ELF-1 (cell line): ENCODE data around the gene BCAS3.

ENCODE experiments used
- DNase-seq: peaks from one replicate; pipeline ENCODE4 v3.0.0-alpha.2; 2016; ENCODE audit warnings: low read depth, low spot score

Gene BCAS3

DNA sequence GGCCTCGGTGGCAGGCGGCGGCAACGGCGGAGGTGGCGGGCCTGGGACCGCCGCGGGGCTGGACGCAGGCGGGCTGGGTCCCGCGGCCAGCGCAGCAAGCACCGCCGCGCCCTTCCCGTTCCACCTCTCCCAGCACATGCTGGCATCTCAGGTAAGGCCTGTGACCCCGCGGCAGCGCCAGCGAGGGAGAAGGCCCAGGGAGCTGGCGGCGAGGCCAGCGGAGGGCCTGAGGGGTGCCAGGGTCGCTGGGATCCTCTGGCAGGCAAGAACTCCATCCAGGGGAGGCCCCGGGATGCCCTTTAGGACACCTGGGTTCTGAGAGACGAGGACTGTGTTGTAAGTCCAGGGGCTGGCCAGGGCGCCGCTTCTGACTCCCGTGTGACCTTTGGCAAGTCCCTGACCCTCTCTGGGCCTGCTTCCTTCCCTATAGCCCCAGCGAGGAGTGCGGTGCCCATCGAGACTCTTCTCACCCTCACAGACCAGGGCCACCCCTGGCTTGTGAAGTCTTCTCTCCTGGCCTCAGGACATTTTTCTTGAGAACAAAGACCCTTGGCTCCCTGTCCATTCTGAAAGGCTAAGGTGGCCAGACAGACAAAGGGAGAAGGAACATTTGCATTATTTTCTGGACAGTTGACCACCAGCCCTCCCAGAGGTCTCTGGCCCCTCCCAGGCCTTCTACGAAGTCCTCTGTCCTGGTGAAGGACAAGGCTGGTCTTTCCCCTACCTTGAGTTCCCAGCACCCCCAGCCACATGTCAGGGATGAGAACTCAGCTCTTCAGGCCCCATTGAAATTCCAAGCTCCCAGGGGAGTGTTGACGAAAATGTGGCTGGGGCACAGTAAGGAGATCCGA, 728.3 kb downstream of the BCAS3 start:
- DNase-seq: no peak

DNA sequence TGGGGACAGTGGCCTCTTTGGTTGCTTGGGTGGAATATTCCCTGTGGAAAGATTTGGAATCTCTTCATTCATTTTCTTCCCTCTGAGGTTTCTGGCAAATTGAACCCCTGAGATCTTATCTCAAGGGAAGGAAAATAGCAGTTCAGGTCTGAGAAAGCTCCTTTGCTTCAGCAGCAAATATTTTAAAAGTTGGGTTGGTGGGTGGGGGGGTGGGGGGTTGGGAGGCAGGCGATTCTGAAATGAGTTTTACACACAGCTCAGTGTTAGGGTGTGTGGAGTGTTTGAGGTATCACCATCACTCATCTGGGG, 728.8 kb downstream of the BCAS3 start:
- DNase-seq: no peak

DNA sequence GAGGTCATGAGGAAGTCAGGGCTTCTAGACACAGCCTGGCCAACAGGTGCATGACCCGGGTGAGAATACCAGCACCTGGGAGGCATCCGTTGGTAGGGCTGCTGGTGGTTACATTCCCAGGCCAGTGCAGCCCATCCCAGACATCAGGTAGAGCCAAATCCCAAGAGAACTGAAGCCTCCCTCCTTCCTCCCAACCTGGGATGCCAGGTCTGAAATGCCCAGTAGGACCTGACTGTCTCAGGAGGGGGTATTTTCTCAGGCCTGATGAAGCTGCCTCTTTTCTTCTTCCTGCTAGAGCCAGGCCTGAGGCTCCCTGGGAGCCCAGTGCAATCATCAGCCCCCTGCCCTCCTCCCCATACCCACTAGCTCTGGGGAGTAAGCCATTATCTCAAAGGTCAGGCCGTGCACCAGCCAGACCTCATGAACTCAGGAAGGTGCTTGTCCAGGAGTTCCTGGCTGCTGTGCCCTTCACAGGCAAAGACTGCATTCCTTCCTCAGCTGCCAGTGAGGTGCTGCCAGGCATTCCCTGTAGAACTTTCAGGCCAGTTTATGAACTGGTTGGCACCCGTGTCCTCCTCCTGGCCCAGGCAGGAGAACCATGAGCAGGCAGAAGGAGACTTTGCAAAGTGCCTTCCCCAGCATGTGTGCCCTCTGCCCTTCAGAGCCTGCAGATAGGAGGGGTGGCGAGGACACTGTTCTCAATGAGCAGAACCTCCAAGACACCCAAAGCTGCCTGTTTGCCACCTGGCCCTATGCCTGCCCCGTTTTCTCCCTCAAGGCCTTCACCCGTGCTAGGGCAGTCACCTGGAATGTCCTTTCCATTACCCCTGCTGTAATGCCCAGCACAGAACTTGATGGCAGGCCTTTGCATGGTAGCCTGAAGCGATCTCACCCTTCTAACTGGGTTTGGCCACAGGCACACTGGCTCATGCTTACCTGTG, 729.6 kb downstream of the BCAS3 start:
- DNase-seq: no peak

DNA sequence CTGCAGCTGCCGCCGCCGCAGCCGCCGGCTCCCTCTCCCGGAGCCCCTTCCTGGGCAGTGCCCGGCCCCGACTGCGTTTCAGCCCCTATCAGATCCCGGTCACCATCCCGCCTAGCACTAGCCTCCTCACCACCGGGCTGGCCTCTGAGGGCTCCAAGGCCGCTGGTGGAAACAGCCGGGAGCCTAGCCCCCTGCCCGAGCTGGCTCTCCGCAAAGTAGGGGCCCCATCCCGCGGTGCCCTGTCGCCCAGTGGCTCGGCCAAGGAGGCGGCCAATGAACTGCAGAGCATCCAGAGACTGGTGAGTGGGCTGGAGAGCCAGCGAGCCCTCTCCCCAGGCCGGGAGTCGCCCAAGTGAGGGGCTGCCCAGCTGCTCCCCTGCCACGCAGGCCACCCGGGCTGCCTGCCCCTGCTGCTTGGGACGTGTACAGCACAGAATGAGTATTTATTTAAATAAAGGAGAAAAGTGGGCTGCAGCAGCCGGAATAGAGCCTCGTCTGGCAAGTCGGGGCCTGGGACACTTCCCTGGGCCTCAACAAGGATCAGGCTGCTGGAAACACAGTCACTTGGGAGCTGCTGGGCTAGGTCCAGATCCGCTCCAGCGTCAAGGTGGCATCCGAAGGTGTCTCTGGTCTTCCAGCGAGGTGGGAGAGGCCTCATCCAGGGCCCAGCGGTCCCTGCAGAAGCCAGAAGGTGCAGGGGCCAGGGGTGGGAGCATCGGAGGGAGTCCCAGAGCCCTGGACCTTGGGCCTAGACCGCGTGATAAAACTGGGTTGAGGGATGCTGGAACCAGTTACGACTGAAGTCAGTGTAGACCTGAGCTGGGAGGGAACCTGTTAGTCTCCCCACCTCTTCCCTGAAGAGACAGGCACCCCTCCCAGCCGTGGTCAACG, 730.7 kb downstream of the BCAS3 start:
- peak; percentile 21 for DNase-seq

DNA sequence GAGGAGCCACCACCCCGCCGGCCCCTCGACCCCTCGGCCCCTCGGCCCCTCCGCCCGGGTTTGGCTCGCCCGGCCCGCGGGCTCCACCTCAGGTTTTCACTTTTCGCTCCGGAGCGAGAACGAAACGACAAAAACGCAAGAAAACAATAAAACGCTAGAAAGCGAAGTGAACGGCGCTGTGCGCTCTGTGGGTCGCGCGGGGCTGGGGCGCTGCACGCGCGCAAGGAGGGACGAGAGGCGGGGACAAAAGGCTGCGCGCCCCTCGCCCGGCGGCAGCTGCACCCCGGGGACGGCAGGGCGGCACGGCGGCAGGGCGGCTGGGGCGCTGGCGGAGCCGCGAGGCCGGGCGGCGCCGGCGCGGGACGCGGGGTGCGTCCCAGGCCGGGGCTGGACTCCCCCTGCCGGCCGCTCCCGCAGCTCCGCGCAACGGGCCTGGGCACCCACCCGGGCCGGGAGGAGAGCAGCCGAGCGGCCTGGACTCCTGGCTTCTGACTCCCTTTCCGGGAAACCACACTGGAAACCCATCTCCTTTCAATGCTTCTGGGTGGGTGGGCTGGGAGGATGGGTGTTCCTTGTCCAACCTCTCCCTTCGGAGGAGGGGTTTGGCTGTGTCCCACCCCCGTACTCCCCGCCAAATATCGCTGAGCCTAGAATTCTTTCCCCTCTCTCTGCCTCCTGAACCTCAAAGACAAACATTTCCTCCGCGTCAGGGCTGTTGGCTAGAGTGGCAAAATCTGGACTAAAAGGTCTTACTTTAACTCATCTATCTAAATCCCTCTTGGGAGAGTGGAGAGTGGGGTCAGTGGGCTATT, 731.9 kb downstream of the BCAS3 start:
- DNase-seq: peak; percentile 26

- DNase-seq: peak; percentile 90
Observed at GRCh38 chr17:61410141-61411010, 732.7 kb downstream of the BCAS3 start.

DNA sequence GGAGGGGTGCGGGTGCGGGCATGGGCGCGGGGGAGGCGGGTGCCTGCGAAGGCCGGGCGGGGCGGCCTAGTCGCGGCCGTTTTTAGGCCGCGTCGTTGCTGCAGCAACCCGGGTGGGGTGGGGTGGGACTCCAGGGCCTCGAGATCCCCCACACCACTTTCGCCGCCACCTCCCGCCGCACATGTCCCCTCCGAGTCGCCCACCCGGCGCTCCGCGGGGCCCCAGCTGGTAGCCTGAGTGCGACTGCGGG, 733.3 kb downstream of the BCAS3 start:
- DNase-seq: no peak

- peak; percentile 81 for DNase-seq
Observed at GRCh38 chr17:61411261-61412142, 733.9 kb downstream of the BCAS3 start.

GRCh38 chr17:61412143-61412859, 734.6 kb downstream of the BCAS3 start:
- DNase-seq: peak; percentile 88

DNA sequence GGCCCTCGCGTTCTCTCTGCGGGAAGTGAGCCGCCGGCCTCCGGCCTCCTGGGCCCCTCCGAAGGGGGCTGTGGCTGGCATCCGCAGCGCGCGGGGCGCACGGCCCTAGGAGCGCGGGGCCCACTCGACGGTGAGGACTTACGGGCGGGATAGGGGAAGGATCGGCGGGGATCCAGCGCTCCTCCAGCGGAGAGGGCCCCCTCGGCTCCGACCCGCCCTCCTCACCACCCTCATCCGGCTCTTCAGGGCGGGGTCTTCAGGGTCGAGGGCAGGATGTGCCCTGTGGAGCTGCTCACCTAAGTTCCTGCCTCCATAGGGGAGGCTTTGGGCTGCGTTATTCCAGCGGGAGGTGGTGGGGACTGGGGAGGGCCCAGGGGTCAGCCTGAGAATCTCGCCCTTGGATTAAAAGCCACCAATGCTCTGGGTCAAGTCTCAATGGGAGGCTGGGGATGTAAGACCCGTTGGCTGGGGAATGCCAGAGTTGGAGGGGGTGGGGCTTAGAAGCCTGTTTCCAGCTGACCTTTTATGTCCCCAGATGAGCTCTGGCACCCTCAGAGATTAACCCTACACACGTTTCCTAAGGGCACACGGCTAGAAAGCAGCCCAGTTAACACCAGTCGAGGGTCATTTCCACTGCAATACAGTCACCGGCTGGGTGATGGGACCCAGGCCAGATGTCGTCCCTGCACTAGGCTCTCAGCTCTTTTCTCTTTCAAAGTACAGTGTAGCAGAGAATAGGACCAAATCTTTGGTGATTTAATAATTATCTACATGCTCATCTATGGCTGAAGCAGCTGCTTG, 735.4 kb downstream of the BCAS3 start:
- DNase-seq: peak; percentile 54

DNA sequence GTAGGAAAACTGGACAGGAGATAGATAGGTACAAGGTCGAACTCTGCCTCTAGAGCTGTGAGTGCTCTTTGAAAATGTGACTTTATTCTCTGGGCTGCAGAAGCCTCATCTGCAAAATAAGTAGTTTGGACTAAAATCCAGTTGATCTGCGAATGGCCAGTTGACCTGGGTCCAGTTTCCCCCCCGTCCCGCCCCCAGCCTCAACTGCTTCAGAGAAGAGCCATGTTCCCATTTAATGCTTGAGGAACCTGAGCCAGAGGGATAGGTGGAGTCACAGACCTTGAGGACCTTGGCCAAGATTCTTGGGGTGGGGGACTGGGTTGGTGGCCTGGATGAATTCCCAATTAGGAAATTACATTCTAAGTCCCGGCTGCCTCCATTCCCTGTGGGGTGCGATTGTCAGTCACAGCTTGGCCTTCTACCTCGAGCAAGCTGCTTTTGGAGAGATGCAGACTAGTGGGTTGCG, 736.0 kb downstream of the BCAS3 start:
- DNase-seq: no peak

DNA sequence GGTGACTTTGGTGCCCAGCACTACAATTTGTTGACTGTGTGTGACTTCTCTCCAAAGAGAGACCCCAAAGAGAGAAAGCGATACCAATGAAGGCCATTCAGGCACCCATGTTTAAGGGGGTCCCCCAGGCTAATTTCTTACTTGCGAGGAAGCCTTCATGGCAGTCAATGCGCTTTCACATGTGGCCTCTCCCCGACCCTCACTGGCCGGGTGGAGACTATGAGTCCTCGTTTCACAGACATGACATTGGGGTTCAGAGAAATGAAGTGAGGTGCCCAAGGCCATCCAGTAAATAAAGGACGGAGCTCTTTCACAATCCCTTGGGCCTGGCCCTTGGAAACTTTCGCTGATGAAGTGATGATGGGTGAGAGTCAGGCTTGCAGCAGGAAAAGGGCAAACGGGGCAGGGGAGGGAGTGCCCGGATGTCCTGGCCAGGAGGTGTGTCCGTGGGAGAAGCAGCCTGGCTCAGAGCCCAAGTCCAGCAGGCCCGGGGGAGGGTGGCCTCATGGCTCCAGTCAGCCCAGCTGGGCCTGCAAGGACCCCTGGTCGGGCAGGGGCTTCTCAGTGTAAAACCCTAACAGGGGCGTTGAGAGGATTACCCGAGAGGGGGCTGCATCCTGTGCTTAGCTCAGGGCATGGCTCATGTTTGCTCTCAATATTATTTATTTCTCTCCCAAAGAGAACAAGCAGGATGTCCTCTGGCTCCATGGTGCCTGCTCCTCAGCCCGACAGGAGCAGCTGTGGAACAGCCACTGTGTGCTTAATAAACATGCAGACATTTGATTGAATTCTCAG, 736.7 kb downstream of the BCAS3 start:
- no peak for DNase-seq

DNA sequence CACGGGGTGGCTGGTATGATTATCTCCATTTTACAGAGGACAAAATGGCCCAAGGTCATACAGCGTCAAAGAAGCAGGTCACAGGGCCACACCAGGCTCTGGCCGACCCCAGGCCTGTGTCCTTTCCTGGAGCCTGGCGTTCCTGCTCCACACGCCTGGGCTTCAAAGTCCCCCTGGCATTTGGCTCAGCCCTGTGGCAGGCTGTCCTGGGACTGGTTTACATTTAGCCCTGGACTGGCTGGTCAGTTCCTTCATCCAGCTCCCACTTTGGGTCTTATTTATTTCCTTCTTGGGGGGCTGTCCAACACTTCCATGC, 737.2 kb downstream of the BCAS3 start:
- no peak for DNase-seq

GRCh38 chr17:61415374-61416210, 737.9 kb downstream of the BCAS3 start:
- DNase-seq: no peak

- DNase-seq: peak; percentile 22
Observed at GRCh38 chr17:61416211-61416539, 738.5 kb downstream of the BCAS3 start.
